Lung (tissue), 12 donors: ENCODE data around the gene U2SURP. TPM values are rescaled to one million over a fixed set of nuclear protein-coding genes. Genes with fewer than 3 reads are reported as not detected.
A peak's percentile ranks its signal among the peaks of the same experiment; 100 is the strongest.

Experiments used
- ATAC-seq: fragments of 200-7000 bp; cut with Tn5 transposase; one replicate; pipeline ENCODE4 v1.9.1; 2020; ENCODE audit warnings: moderate number of reproducible peaks; ENCODE audit not compliant: insufficient read depth, low FRiP score
- DNase-seq, 3 donors: peaks; one replicate each; pipeline ENCODE4 v3.0.0-alpha.2; 2013 to 2017
- H3K27ac ChIP-seq, 2 donors: one replicate each; pipeline ENCODE4 v1.5.1; 2013; ENCODE audit warnings: mild to moderate bottlenecking in 2 of 2, moderate library complexity in 2 of 2, control low read depth in 1 of 2, inconsistent platforms in 1 of 2, low read depth in 1 of 2, low read length in 1 of 2
- H3K27me3 ChIP-seq, 3 donors: one replicate each; pipeline ENCODE4 v1.5.1; 2013; ENCODE audit warnings: low read length in 2 of 3; ENCODE audit not compliant: control insufficient read depth in 3 of 3, insufficient read depth in 3 of 3
- H3K36me3 ChIP-seq, 4 donors: one replicate each; pipeline ENCODE4 v1.5.1; 2013; ENCODE audit warnings: low read length in 4 of 4, mild to moderate bottlenecking in 1 of 4, moderate library complexity in 1 of 4; ENCODE audit not compliant: control insufficient read depth in 4 of 4, insufficient read depth in 4 of 4
- H3K4me1 ChIP-seq, 5 donors: one replicate each; pipeline ENCODE4 v1.5.1; 2013; ENCODE audit warnings: low read length in 5 of 5, mild to moderate bottlenecking in 2 of 5, moderate library complexity in 1 of 5; ENCODE audit not compliant: control insufficient read depth in 5 of 5, insufficient read depth in 5 of 5
- H3K4me3 ChIP-seq: one replicate; pipeline ENCODE4 v1.5.1; 2013; ENCODE audit warnings: mild to moderate bottlenecking, control low read depth, moderate library complexity
- H3K9ac ChIP-seq, 2 donors: one replicate each; pipeline ENCODE4 v1.5.1; 2013; ENCODE audit warnings: low read length in 2 of 2, control low read depth in 1 of 2; ENCODE audit not compliant: insufficient read depth in 1 of 2
- H3K9me3 ChIP-seq, 4 donors: one replicate each; pipeline ENCODE4 v1.5.1; 2013; ENCODE audit warnings: low read length in 3 of 4, mild to moderate bottlenecking in 1 of 4, moderate library complexity in 1 of 4; ENCODE audit not compliant: control insufficient read depth in 4 of 4, insufficient read depth in 3 of 4
- CTCF ChIP-seq: IDR thresholded peaks from 2 replicates; pipeline ENCODE4 v1.5.1; 2012; ENCODE audit warnings: mild to moderate bottlenecking; ENCODE audit errors: control extremely low read depth, extremely low read depth
- WGBS, 2 donors: extraction: QIAGEN DNeasy Blood & Tissue Kit; methylation state at CpG; one replicate each; pipeline ENCODE4 v1.1.7; 2013; 5-methylcytosine and 5-hydroxymethylcytosine counted together
- polyA plus RNA-seq, 2 donors: library from polyadenylated mRNA; stranded (reverse); fragments of 200-250 nt; gene quantifications; one replicate each; pipeline ENCODE4 v1.2.1, GENCODE V29; 2013
- total RNA-seq, 2 donors: library from RNA; depleted of rRNA in 1 of 2; stranded (reverse); fragments of >200 nt in 1 of 2; gene quantifications; one replicate each; pipeline ENCODE4 v1.2.1, GENCODE V29; 2014 to 2021
- donor health status: control.
- donor health status: control.
- donor health status: Bipolar disorder and iron deficiency.
- donor health status: healthy.
- donor health status: DM: yes; HTN: yes; CAD: no.

Gene U2SURP
- total and polyA plus RNA-seq, 4 donors = 25.7 to 167 (median 46.2) TPM

GRCh38 chr3:142998439-142998838 is 2.9 kb upstream of the U2SURP start:
- H3K4me3 ChIP-seq = no peak overlapping the region
- DNase-seq (no peak), ATAC-seq (no peak)
- no peak overlapping the region for H3K27ac ChIP-seq
- no peaks in the 10 kb centered on the region for H3K9me3 ChIP-seq
- 85 to 88% methylated on average over 3 of the region's 3 CpGs for WGBS, 2 donors
- H3K27me3 ChIP-seq = peaks cover 0 to 2% (median 0%) of the 10 kb centered on the region in 3 donors
- H3K36me3 ChIP-seq = peaks cover 0 to 6% (median 0%) of the 10 kb centered on the region in 4 donors
- TF ChIP-seq CTCF = no peak
- H3K9ac ChIP-seq = no peak overlapping the region
- H3K4me1 ChIP-seq = peaks cover 0 to 17% (median 11%) of the 10 kb centered on the region in 5 donors

GRCh38 chr3:142999881-143000280 is 1.5 kb upstream of the U2SURP start:
- H3K9ac ChIP-seq = peak overlapping the region in 1 of 2 donors; percentile 99

GRCh38 chr3:143000528-143000927 is 842 bp upstream of the U2SURP start:
- TF ChIP-seq CTCF = no peak

More at GRCh38 chr3:142999881-143000280, 1.5 kb upstream of the U2SURP start:
- DNase-seq (no peak), ATAC-seq (no peak)
- 78 to 84% methylated on average over 4 of the region's 4 CpGs for WGBS, 2 donors
- TF ChIP-seq CTCF = no peak
- H3K36me3 ChIP-seq = peaks cover 0 to 6% (median 0%) of the 10 kb centered on the region in 4 donors
- H3K4me3 ChIP-seq = no peak overlapping the region
- peak overlapping the region in 1 of 2 donors; percentile 95 for H3K27ac ChIP-seq
- H3K27me3 ChIP-seq = peaks cover 0 to under 1% (median 0%) of the 10 kb centered on the region in 3 donors
- H3K4me1 ChIP-seq = peaks cover 0 to 17% (median 11%) of the 10 kb centered on the region in 5 donors
- no peaks in the 10 kb centered on the region for H3K9me3 ChIP-seq

GRCh38 chr3:143001034-143001368 is 369 bp upstream of the U2SURP start:
- WGBS, 2 donors = 0 to 1% methylated on average over 15 of the region's 15 CpGs
- Histone ChIP-seq H3K36me3 (peaks cover 0 to 6% (median 0%) of the 10 kb centered on the region in 4 donors), H3K27ac (peak overlapping the region; percentile 95 to 99), H3K9me3 (no peaks in the 10 kb centered on the region), H3K9ac (peak overlapping the region; percentile 96 to 99), H3K27me3 (no peaks in the 10 kb centered on the region), H3K4me3 (peak overlapping the region; percentile 62), H3K4me1 (peaks cover 0 to 17% (median 11%) of the 10 kb centered on the region in 5 donors)
- ATAC-seq = peak; percentile 54
- DNase-seq = no peak
- no peak for TF ChIP-seq CTCF

More at GRCh38 chr3:143000528-143000927, 842 bp upstream of the U2SURP start:
- H3K36me3 ChIP-seq = peaks cover 0 to 6% (median 0%) of the 10 kb centered on the region in 4 donors
- peak overlapping the region; percentile 30 for H3K4me3 ChIP-seq
- peak overlapping the region; percentile 95 to 99 for H3K27ac ChIP-seq
- H3K4me1 ChIP-seq = peaks cover 0 to 17% (median 11%) of the 10 kb centered on the region in 5 donors
- H3K9ac ChIP-seq = peak overlapping the region; percentile 96 to 99
- 37 to 49% methylated on average over 10 of the region's 10 CpGs for WGBS, 2 donors
- no peaks in the 10 kb centered on the region for H3K9me3 ChIP-seq
- ATAC-seq = no peak
- DNase-seq = peak in 1 of 3 donors; percentile 54
- no peaks in the 10 kb centered on the region for H3K27me3 ChIP-seq
